PFSK-1 (cell line): ENCODE data around the gene STXBP1.

Experiments
- FOXP2 ChIP-seq: optimal IDR thresholded peaks from 2 replicates; pipeline ENCODE3; 2011; ENCODE audit warnings: borderline replicate concordance, control low read depth, inconsistent platforms; ENCODE audit not compliant: insufficient read depth; ENCODE audit errors: extremely low read length, extremely low read depth
- POLR2AphosphoS5 ChIP-seq: IDR thresholded peaks from 2 replicates; pipeline ENCODE4 v1.6.1; 2012; ENCODE audit warnings: low read depth, mild to moderate bottlenecking, control low read depth, low read length, moderate library complexity
- SIN3A ChIP-seq: IDR thresholded peaks from 2 replicates; pipeline ENCODE4 v1.6.1; 2012; ENCODE audit warnings: mild to moderate bottlenecking, low read length, moderate library complexity, borderline replicate concordance; ENCODE audit not compliant: insufficient read depth
- TAF1 ChIP-seq: IDR thresholded peaks from 2 replicates; pipeline ENCODE4 v1.6.1; 2012; ENCODE audit warnings: low read length, control low read depth, borderline replicate concordance; ENCODE audit not compliant: insufficient read depth
- TF ChIP-seq, protein P1 (sequence below), 2 experiments: IDR thresholded peaks; 2 replicates each; pipeline versions ENCODE4 v1.6.1 to v1.8.0; 2011 to 2012; ENCODE audit warnings: low read depth in 2 of 2, low read length in 2 of 2, control low read depth in 1 of 2, inconsistent platforms in 1 of 2, mild to moderate bottlenecking in 1 of 2, moderate library complexity in 1 of 2; ENCODE audit not compliant: insufficient read depth in 1 of 2

Gene STXBP1

DNA sequence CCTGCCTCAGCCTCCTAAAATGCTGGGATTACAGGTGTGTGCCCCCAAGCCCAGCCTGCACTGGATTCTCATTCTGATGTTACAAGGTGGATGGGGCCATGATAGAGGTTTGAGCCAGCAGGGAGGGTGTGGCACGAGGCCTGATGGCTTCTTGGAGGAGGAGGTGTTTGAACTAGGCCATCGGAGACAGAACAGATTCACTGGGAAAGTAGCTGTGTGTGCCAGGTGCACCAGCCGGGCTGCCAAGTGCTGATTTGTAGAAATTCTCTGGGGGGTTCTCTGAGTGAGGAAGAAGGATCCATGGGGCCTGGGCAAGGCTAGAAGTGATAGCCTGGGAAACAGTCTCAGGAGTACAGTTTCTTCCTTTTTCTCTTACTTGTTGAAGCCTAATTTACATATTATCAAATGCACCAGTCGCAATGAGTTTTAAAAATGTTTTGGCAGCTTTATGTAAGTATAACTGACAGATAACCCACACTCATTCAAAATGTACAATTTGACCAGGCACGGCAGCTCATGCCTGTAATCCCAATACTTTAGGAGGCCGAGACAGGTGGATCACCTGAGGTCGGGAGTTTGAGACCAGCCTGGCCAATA lies 31.1 kb upstream of the STXBP1 start:
- TF ChIP-seq FOXP2 (no peak), POLR2AphosphoS5 (no peak)

DNA sequence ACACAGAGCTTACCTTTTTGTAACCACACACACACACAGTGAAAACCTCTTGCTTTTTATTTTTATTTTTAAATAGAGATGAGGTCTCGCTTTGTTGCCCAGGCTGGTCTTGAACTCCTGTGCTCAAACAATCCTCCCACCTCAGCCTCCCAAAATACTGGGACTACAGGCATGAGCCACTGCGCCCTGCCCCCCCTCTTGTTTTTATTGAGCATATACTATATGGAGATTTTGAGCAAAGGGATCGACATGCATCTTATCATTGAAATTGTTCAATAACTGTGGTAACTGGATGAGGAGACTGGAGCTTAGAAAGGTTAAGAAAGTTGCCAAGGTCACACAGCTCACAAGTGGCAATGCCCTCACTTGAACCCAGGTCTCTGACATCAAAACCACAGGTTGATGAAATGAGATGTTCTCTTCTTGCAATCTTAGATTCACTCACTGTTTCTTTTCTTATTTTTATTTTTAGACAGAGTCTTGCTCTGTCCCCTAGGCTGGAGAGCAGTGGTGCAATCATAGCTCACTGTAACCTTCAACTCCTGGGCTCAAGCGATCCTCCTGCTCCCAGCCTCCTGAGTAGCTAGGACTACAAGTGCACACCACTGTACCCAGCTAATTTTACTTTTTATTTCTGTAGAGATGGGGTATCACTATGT lies 26.8 kb upstream of the STXBP1 start:
- TF ChIP-seq POLR2AphosphoS5, result no peak
- TF ChIP-seq, protein P1, sequence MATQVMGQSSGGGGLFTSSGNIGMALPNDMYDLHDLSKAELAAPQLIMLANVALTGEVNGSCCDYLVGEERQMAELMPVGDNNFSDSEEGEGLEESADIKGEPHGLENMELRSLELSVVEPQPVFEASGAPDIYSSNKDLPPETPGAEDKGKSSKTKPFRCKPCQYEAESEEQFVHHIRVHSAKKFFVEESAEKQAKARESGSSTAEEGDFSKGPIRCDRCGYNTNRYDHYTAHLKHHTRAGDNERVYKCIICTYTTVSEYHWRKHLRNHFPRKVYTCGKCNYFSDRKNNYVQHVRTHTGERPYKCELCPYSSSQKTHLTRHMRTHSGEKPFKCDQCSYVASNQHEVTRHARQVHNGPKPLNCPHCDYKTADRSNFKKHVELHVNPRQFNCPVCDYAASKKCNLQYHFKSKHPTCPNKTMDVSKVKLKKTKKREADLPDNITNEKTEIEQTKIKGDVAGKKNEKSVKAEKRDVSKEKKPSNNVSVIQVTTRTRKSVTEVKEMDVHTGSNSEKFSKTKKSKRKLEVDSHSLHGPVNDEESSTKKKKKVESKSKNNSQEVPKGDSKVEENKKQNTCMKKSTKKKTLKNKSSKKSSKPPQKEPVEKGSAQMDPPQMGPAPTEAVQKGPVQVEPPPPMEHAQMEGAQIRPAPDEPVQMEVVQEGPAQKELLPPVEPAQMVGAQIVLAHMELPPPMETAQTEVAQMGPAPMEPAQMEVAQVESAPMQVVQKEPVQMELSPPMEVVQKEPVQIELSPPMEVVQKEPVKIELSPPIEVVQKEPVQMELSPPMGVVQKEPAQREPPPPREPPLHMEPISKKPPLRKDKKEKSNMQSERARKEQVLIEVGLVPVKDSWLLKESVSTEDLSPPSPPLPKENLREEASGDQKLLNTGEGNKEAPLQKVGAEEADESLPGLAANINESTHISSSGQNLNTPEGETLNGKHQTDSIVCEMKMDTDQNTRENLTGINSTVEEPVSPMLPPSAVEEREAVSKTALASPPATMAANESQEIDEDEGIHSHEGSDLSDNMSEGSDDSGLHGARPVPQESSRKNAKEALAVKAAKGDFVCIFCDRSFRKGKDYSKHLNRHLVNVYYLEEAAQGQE (IDR thresholded peaks at IDR 0.05; ENCODE audit: insufficient read depth in 1 of 2, low read depth in 2 of 2, low read length in 2 of 2), result no peak
- no peak for TF ChIP-seq TAF1
- TF ChIP-seq SIN3A, result no peak
- TF ChIP-seq FOXP2, result no peak

DNA sequence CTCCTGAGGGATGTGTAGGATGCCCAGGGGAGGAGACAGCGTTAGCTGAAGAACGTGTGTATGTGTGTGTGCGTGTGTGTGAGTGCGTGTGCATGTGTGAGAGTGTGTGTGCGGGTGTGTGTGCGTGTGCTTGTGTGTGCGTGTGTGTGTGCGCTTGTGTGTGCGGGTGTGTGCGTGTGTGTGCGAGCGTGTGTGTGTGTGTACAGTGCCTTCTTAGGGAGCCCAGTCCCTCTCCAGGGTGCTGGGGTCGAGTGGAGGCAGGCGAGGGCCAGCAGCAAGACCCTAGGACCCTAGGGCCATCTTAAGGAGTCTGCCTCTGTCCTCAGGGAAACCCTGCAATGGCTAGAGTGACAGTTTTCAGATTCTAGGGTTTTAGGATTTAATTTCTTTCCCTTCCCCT lies 26.0 kb upstream of the STXBP1 start:
- TF ChIP-seq FOXP2 (no peak), TAF1 (no peak), SIN3A (no peak), POLR2AphosphoS5 (no peak)
- TF ChIP-seq, protein P1 (IDR thresholded peaks at IDR 0.05; ENCODE audit: insufficient read depth in 1 of 2, low read depth in 2 of 2, low read length in 2 of 2), result no peak

DNA sequence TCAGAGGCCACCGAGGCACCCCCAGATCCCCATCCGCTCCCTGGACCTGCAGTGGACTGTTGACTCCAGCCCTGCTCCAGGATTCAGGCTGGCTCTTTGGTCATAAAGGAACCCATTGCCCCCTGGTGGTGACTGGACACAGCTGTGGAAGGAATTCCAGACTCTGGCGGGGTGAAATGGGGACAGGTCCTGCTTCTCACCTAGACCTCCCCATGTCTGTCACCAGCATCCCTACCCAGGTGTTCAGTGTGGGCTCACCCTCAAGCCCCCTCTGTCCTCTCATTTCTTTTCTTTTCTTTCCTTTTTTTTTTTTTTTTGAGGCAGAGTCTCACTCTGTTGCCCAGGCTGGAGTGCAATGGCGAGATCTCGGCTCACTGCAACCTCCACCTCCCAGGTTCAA lies 25.5 kb upstream of the STXBP1 start:
- TF ChIP-seq TAF1 (no peak), FOXP2 (no peak), SIN3A (no peak), POLR2AphosphoS5 (no peak)
- TF ChIP-seq, protein P1 (IDR thresholded peaks at IDR 0.05; ENCODE audit: insufficient read depth in 1 of 2, low read depth in 2 of 2, low read length in 2 of 2), result no peak

DNA sequence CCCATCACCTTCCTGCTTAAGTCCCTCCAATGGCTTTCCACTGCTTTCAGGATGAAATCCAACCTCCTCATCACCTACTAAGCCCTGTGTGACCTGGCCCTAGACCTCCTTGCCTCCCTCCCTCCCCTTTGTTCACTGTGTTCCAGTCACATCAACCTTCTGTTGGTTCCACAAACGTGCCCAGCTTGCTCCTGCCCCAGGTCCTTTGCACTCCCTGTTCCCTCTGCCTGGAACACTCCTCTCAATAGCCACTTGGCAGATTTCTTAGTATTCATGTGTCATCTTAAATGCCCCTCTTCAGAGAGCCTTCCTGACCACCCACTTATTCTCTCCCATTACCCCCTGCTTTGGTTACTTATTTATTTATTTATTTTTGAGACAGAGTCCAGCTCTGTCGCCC lies 24.1 kb upstream of the STXBP1 start:
- TF ChIP-seq FOXP2 (no peak), TAF1 (no peak), POLR2AphosphoS5 (no peak), SIN3A (no peak)
- TF ChIP-seq, protein P1 (IDR thresholded peaks at IDR 0.05; ENCODE audit: insufficient read depth in 1 of 2, low read depth in 2 of 2, low read length in 2 of 2), result no peak
